GM19193 (cell line): ENCODE results near the gene BTG4.

Experiments used
- POLR2A ChIP-seq: IDR thresholded peaks from 4 replicates; pipeline ENCODE4 v1.6.1; 2011; ENCODE audit not compliant: insufficient read depth, insufficient read length; ENCODE audit errors: extremely low read depth

The BTG4 gene

GRCh38 chr11:111525456-111525855, 13.3 kb upstream of the BTG4 start:
- TF ChIP-seq POLR2A = no peak

- TF ChIP-seq POLR2A = no peak
Observed at GRCh38 chr11:111524056-111524455, 11.9 kb upstream of the BTG4 start.

GRCh38 chr11:111523343-111523742, 11.2 kb upstream of the BTG4 start:
- no peak for TF ChIP-seq POLR2A

DNA sequence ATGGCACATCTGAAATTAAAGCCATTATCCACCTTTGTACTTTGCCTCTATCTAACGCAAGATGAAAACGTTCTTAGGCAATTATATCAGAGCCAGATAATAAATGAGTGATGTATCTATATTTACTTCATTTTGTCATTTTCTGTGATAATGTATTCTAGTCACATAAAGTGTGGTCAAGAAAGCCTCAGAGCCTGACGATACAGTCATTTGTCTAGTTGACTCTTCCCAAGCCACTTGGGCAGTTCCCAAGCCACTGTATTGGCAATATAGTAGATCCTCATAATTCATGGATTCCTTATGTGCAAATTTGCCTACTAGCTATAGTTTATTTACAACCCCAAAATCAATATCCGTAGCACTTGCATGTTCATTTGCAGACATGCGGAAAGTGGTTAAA, 10.2 kb upstream of the BTG4 start:
- no peak for TF ChIP-seq POLR2A

DNA sequence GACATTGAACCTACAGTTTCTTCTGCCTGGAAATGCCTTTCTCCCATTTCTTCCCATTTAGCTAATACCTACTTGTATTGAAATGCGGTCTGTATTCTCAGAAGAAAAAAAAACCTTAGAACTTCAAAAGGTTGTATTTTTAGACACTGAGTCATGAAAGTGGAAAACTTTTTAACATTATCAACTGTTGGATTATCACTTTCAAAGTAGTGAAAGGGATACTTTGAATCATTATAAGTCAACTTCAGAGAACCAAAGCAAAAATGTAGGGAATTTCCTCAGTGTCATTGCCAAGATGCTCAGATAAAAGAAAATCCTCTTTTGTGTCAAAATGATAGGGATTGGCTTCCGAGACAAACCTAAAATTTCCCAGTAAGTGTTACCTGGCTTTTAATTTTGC, 8.9 kb upstream of the BTG4 start:
- TF ChIP-seq POLR2A = no peak

GRCh38 chr11:111520560-111520959, 8.4 kb upstream of the BTG4 start:
- no peak for TF ChIP-seq POLR2A

GRCh38 chr11:111518668-111519067, 6.5 kb upstream of the BTG4 start:
- no peak for TF ChIP-seq POLR2A

DNA sequence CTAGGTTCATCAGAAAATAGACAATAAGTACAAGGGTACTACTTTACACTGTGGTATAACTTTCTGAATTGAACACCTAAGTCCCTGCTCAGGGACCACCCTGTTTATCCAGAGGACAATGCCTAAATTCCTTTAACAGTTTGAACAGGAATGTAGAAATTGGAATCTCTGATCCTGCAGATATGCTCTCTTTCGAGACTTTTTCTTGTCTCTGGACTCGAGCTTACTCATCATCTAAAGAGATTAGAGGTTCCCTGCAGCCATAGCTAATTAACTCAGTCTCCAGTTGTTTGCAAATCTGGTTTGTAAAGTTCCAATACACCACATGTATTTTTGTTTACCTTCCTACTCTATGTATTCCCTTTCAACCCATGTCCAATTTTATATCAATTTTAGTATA, 3.4 kb upstream of the BTG4 start:
- no peak for TF ChIP-seq POLR2A

DNA sequence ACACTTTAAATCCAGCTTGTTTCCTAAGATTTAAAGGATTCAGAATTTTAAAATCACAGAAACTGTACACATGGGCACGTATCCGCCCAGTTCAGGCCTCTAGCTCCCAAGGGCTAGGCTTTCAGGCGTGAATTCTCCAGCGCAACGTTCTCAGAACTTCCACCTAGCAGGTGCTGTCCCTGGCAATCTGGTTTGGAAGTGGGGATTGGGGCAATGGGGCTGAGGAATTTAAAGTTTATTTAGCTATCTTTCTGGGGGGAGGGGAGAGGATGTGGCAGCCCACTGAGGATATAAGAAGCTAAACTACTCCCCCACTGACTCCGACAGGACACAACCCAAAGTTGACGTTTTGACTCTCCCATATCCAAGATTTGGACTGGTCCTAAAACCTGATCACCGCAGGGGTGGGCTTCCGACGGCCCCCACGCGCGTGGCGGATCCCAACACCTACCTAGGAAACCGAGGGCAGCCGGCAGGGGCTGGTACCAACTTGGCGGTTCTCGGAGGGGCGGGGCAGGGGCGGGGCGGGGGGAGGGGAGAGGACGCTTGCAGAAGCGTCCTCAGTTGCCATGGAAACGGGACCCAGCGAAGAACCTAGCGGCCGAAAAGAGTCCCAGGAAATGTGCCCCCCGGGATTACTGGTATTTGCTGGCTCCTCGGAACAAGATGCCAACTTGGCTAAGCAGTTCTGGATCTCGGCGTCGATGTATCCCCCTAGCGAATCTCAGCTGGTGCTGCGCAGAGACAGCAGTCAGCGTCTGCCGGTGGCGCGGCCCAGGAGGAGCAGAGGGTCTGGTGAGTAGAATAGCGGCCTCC, 2.2 kb upstream of the BTG4 start, which contains the start of gene HOATZ:
Gene HOATZ (plus strand): TSS at position 563 of the 816 bp plus-strand sequence. CDS start 7 bp downstream, at position 570.
- TF ChIP-seq POLR2A = no peak

- no peak for TF ChIP-seq POLR2A
Observed at GRCh38 chr11:111513240-111513605, 1.0 kb upstream of the BTG4 start.

GRCh38 chr11:111510311-111510710, 1.9 kb downstream of the BTG4 start:
- TF ChIP-seq POLR2A = no peak

- TF ChIP-seq POLR2A = no peak
Observed at GRCh38 chr11:111502611-111503010, 9.6 kb downstream of the BTG4 start.

- TF ChIP-seq POLR2A = no peak
Observed at GRCh38 chr11:111500481-111500880, 11.7 kb downstream of the BTG4 start.

DNA sequence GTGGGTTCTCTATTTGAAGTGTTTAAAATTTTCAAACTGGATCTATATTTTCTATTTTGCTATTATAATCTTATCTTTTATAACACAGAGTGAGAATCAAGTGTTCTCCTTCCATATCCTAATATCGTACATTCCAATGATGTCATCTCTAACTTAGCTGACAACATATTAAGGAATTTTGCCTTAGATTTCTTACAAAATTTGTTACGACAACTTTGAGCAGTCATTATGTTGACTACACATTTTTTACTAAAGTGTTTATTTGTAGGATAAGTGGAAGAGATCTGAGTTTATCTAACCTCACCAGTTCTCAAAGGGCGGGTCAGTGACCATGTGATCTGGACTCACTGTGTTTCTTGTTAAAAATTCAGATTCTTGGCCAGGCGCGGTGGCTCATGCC, 12.7 kb downstream of the BTG4 start:
- no peak for TF ChIP-seq POLR2A

DNA sequence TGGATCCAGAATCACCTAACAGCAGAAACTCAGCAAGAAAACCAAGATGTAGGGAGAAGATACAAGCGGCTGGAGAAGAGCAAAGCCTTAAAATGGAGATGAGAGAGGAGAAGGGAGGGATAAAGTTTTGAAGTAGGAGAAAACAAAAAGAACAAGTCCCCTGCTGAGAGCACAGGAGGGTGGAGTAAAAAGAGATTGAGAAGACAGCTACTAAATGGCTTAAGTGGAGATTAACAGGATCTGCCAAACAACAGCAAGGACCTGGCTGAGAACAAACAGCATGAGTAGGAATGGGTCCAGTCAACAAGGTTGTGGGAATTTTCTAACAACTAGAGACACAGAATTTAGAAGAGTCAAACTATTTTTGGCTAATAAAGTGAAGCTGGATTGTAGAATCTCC, 18.1 kb downstream of the BTG4 start:
- TF ChIP-seq POLR2A = no peak

- TF ChIP-seq POLR2A = no peak
Observed at GRCh38 chr11:111490496-111490895, 21.7 kb downstream of the BTG4 start.

DNA sequence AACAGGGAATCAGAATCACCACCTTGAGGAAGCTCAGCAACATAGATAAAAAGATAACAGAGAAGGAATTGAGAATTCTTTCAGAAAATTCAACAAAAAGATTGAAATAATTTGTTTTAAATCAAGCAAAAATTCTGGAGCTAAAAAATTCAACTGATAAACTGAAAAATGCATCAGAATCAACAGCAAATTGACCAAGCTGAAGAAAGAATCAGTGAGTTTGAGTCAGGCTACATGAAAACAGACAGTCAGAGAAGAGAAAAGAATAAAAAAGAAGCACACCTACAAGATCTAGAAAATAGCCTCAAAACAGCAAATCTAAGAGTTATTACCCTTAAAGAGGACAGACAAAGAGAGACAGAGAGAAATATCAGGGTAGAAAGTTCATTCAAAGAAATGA, 28.8 kb downstream of the BTG4 start:
- no peak for TF ChIP-seq POLR2A
